IMR-90 (cell line): ENCODE results near the gene RBM28. TPM values are rescaled to one million over a fixed set of nuclear protein-coding genes. Genes with fewer than 3 reads are reported as not detected.

Source experiments
- ATAC-seq: fragments of 200-7000 bp; cut with Tn5 transposase; 2 replicates; pipeline ENCODE4 v1.9.1; 2020; ENCODE audit warnings: low read depth, mild to moderate bottlenecking, moderate library complexity
- BruUV-seq: library from RNA; stranded (reverse); fragments of 400-500 nt; replicated peaks from 2 replicates; lab custom pipeline; 2021; lab: Mats Ljungman, UMichigan
- CTCF ChIA-PET: fragments of 300-600 bp; formaldehyde crosslinking; extraction: SDS; loops from one replicate; lab custom pipeline; 2021; ENCODE audit warnings: antibody characterized with exemption; lab: Yijun Ruan, JAX
- POLR2A ChIA-PET: fragments of 300-600 bp; sonication (Branson Sonifier 250); formaldehyde crosslinking; loops from one replicate; lab custom pipeline; 2022; ENCODE audit warnings: antibody characterized with exemption; ENCODE audit not compliant: unreplicated experiment; lab: Charles Lee
- DNase-seq: peaks from one replicate; pipeline ENCODE4 v3.0.0; 2013
- H2AFZ ChIP-seq: replicated peaks from 2 replicates; pipeline ENCODE3; 2013; ENCODE audit warnings: low read length, mild to moderate bottlenecking; ENCODE audit not compliant: poor library complexity
- H2AK5ac ChIP-seq: 2 replicates; pipeline ENCODE4 v1.6.1; 2013; ENCODE audit warnings: low read depth, low read length, inconsistent platforms
- H2AK9ac ChIP-seq: replicated peaks from 2 replicates; pipeline ENCODE3; 2013; ENCODE audit warnings: mild to moderate bottlenecking, low read depth, low read length, moderate library complexity; ENCODE audit not compliant: poor library complexity
- H2BK120ac ChIP-seq: 2 replicates; pipeline ENCODE4 v1.6.1; 2013; ENCODE audit warnings: low read depth, low read length, inconsistent platforms
- H2BK15ac ChIP-seq: 3 replicates; pipeline ENCODE4 v1.6.1; 2013; ENCODE audit warnings: low read depth, low read length, inconsistent platforms
- H2BK20ac ChIP-seq: 2 replicates; pipeline ENCODE4 v1.6.1; 2013; ENCODE audit warnings: low read depth, mild to moderate bottlenecking, inconsistent platforms, low read length, moderate library complexity
- H2BK5ac ChIP-seq: 2 replicates; pipeline ENCODE4 v1.6.1; 2013; ENCODE audit warnings: mild to moderate bottlenecking, low read depth, low read length, inconsistent platforms; ENCODE audit not compliant: poor library complexity, severe bottlenecking
- H3K14ac ChIP-seq: replicated peaks from 2 replicates; pipeline ENCODE4 v1.6.1; 2013; ENCODE audit warnings: low read depth, low read length, inconsistent platforms
- H3K18ac ChIP-seq: 2 replicates; pipeline ENCODE4 v1.6.1; 2013; ENCODE audit warnings: low read depth, low read length, control low read depth
- H3K23ac ChIP-seq: 2 replicates; pipeline ENCODE4 v1.6.1; 2013; ENCODE audit warnings: low read depth, low read length, inconsistent platforms
- H3K27ac ChIP-seq: 2 replicates; pipeline ENCODE4 v1.5.1; 2013; ENCODE audit warnings: mild to moderate bottlenecking, control low read depth, low read length; ENCODE audit not compliant: insufficient read depth
- H3K27me3 ChIP-seq: 2 replicates; pipeline ENCODE4 v1.6.1; 2013; ENCODE audit warnings: low read length; ENCODE audit not compliant: control insufficient read depth, insufficient read depth
- H3K36me3 ChIP-seq: 2 replicates; pipeline ENCODE4 v1.6.1; 2013; ENCODE audit warnings: low read length, mixed read lengths; ENCODE audit not compliant: control insufficient read depth, insufficient read depth
- H3K4ac ChIP-seq: 2 replicates; pipeline ENCODE4 v1.6.1; 2013; ENCODE audit warnings: low read depth, low read length, inconsistent platforms
- H3K4me1 ChIP-seq: 2 replicates; pipeline ENCODE4 v1.6.1; 2013; ENCODE audit warnings: low read length, mixed read lengths; ENCODE audit not compliant: control insufficient read depth, insufficient read depth
- H3K4me2 ChIP-seq: 2 replicates; pipeline ENCODE4 v1.6.1; 2013; ENCODE audit warnings: low read depth, mild to moderate bottlenecking, control low read depth, low read length, moderate library complexity
- H3K4me3 ChIP-seq: 2 replicates; pipeline ENCODE4 v1.5.1; 2013; ENCODE audit warnings: low read depth, mild to moderate bottlenecking, control low read depth, low read length, moderate library complexity; ENCODE audit not compliant: insufficient read depth
- H3K56ac ChIP-seq: 2 replicates; pipeline ENCODE4 v1.6.1; 2013; ENCODE audit warnings: low read length, inconsistent platforms; ENCODE audit not compliant: insufficient read depth; ENCODE audit errors: extremely low read depth
- H3K79me1 ChIP-seq, 2 experiments: 2 replicates each; pipeline ENCODE4 v1.6.1; 2013; ENCODE audit warnings: low read length in 2 of 2, inconsistent platforms in 1 of 2, low read depth in 1 of 2
- H3K9ac ChIP-seq: 2 replicates; pipeline ENCODE4 v1.6.1; 2013; ENCODE audit warnings: low read depth, low read length, control low read depth
- H3K9me1 ChIP-seq: 2 replicates; pipeline ENCODE4 v1.6.1; 2013; ENCODE audit warnings: low read length, inconsistent platforms; ENCODE audit not compliant: insufficient read depth
- H3K9me3 ChIP-seq: 2 replicates; pipeline ENCODE4 v1.6.1; 2013; ENCODE audit warnings: low read length; ENCODE audit not compliant: control insufficient read depth, insufficient read depth
- H4K20me1 ChIP-seq: 2 replicates; pipeline ENCODE4 v1.6.1; 2013; ENCODE audit warnings: low read length, inconsistent platforms; ENCODE audit not compliant: insufficient read depth
- H4K5ac ChIP-seq: 2 replicates; pipeline ENCODE4 v1.6.1; 2013; ENCODE audit warnings: mild to moderate bottlenecking, low read depth, low read length, control low read depth
- H4K8ac ChIP-seq, 2 experiments: 2 replicates each; pipeline ENCODE4 v1.6.1; 2013; ENCODE audit warnings: low read depth in 2 of 2, low read length in 2 of 2, control low read depth in 1 of 2, inconsistent platforms in 1 of 2
- H4K91ac ChIP-seq: 2 replicates; pipeline ENCODE4 v1.6.1; 2013; ENCODE audit warnings: low read depth, low read length, inconsistent platforms; ENCODE audit not compliant: insufficient read depth
- CEBPB ChIP-seq: IDR thresholded peaks from 2 replicates; pipeline ENCODE4 v1.6.1; 2012; ENCODE audit warnings: low read depth, low read length, improper control_type of control experiment
- CHD1 ChIP-seq: IDR thresholded peaks from 2 replicates; pipeline ENCODE4 v1.6.1; 2012; ENCODE audit warnings: low read depth, low read length, improper control_type of control experiment
- MAZ ChIP-seq: IDR thresholded peaks from 2 replicates; pipeline ENCODE4 v1.6.1; 2012; ENCODE audit warnings: low read depth, mild to moderate bottlenecking, low read length, improper control_type of control experiment, moderate library complexity, borderline replicate concordance
- NFE2L2 ChIP-seq: fragments of 150-350 bp; IDR thresholded peaks from 2 replicates; pipeline ENCODE4 v1.6.1; 2016; ENCODE audit warnings: low read depth, mild to moderate bottlenecking, low read length
- RFX5 ChIP-seq: IDR thresholded peaks from 2 replicates; pipeline ENCODE4 v1.8.0; 2012; ENCODE audit warnings: low read depth, mild to moderate bottlenecking, low read length, moderate library complexity
- WGBS, 2 experiments: methylation state at CpG; one replicate each; pipeline versions ENCODE4 v1.1.5 to v1.1.7; 2013; ENCODE audit warnings: missing lambda C conversion rate in 2 of 2; ENCODE audit not compliant: insufficient read length in 1 of 2; ENCODE audit errors: extremely low coverage in 2 of 2; 5-methylcytosine and 5-hydroxymethylcytosine counted together
- dilution Hi-C: fragments of 300-500 bp; cut with HindIII; formaldehyde crosslinking; loops from one replicate; pipeline ENCODE4 v1.14.3; 2018; ENCODE audit warnings: low sequenced_read_pairs; ENCODE audit not compliant: unreplicated experiment
- in situ Hi-C: fragments of 300-500 bp; cut with MboI; formaldehyde crosslinking; loops from 3 replicates; pipeline ENCODE4 v1.14.3; 2019; ENCODE audit warnings: low sequenced_read_pairs, inconsistent platforms, mixed read lengths
- intact Hi-C: fragments of 100-400 bp; cut with micrococcal nuclease; formaldehyde crosslinking; loops from 2 replicates; pipeline ENCODE4 v1.10.0; 2022
- polyA plus RNA-seq, 3 experiments: library from polyadenylated mRNA; depleted of rRNA; stranded (reverse); fragments of >200 nt; gene quantifications; 2 replicates each; pipeline ENCODE4 v1.2.3, GENCODE V29; 2012; ENCODE audit warnings: low replicate concordance in 1 of 3
- total RNA-seq: library from RNA; depleted of rRNA; stranded (reverse); fragments of >200 nt; gene quantifications from 2 replicates; pipeline ENCODE4 v1.2.3, GENCODE V29; 2012

RBM28 gene
- total and polyA plus RNA-seq, 2 of the 4 experiments (the other 2 are of a cell fraction): 12.4 to 20.4 TPM

DNA sequence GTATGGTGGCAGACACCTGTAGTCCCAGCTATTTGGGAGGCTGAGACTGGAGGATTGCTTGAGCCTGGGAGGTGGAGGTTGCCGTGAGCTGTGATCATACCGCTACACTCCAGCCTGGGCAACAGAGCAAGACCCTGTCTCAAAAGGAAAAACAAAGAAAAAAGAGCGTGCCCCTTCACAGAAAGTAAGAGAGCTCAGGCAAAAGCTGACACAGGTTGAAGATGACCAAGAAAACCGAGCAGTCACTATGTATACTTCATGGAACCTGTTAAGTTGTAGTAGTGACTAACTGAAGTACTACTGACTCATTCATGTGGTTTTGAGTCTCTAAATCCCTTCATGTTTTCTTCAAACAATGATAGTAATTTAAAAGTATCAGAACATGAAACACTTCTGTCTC is 19.0 kb upstream of the RBM28 start:
- DNase-seq (peak; percentile 74), ATAC-seq (peak; percentile 6; the same call in 1 of the 2 replicates)
- no peak overlapping the region for H4K5ac ChIP-seq
- no peaks in the 10 kb centered on the region for H3K79me1 ChIP-seq
- CTCF ChIA-PET: interaction anchor here (0.6 to 1.5 kb wide), 2 partner anchors 16 to 24 kb away, joined by 3 to 4 read pairs; no protein-coding TSS in a partner anchor
- no peak overlapping the region for H3K4me3 ChIP-seq
- no TSS peak for BruUV-seq
- H3K4me2 ChIP-seq: no peak overlapping the region
- H2AK5ac ChIP-seq: no peak overlapping the region
- intact Hi-C loops (no loop called here), in situ Hi-C loops (no loop called here), dilution Hi-C loops (no loop called here)
- no peak overlapping the region for H2AK9ac ChIP-seq
- no peaks in the 10 kb centered on the region for H3K36me3 ChIP-seq
- no peak overlapping the region for H4K91ac ChIP-seq
- POLR2A ChIA-PET: no interaction called here
- peaks cover 81% of the 10 kb centered on the region for H3K27me3 ChIP-seq
- no peak overlapping the region for H2BK15ac ChIP-seq
- H2BK120ac ChIP-seq: no peak overlapping the region
- H2BK20ac ChIP-seq: no peak overlapping the region
- H3K9me3 ChIP-seq: no peaks in the 10 kb centered on the region
- no peaks in the 10 kb centered on the region; the same call in 1 of the 2 replicates for H3K4me1 ChIP-seq
- no peak overlapping the region for H3K4ac ChIP-seq
- H4K8ac ChIP-seq: no peak overlapping the region
- no peak overlapping the region for H3K9ac ChIP-seq
- no peak overlapping the region for H3K18ac ChIP-seq
- H3K14ac ChIP-seq: no peak overlapping the region
- TF ChIP-seq MAZ (no peak), CHD1 (no peak), RFX5 (no peak), CEBPB (no peak), NFE2L2 (no peak)
- no peaks in the 10 kb centered on the region for H3K9me1 ChIP-seq
- no peak overlapping the region for H3K23ac ChIP-seq
- H4K20me1 ChIP-seq: 0 out of 2 replicates have a peak, but pooled peaks cover 3% of the 10 kb centered on the region
- no peak overlapping the region for H3K56ac ChIP-seq
- no peak overlapping the region for H2AFZ ChIP-seq
- no CpG with 5 or more reads among the region's 4 CpGs for WGBS, 2 experiments
- H2BK5ac ChIP-seq: no peak overlapping the region
- no peak overlapping the region for H3K27ac ChIP-seq
